ENCODE data around the gene MPPE1.

MPPE1 gene

DNA sequence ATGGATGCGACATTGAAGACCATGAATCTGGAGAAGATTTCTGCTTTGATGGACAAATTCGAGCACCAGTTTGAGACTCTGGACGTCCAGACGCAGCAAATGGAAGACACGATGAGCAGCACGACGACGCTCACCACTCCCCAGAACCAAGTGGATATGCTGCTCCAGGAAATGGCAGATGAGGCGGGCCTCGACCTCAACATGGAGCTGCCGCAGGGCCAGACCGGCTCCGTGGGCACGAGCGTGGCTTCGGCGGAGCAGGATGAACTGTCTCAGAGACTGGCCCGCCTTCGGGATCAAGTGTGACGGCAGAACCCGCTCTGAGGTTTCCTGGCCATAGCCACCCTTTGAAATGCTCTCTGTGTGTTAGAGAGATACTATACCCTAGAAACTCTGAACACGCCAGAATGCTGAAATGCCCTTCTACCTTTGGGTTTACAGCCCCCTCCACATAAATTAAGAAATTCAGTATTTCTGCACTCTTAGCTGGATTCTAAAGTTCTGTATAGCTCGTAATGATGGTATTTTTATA is 56.2 kb downstream of the MPPE1 start:
- TF ChIP-seq, protein P1, sequence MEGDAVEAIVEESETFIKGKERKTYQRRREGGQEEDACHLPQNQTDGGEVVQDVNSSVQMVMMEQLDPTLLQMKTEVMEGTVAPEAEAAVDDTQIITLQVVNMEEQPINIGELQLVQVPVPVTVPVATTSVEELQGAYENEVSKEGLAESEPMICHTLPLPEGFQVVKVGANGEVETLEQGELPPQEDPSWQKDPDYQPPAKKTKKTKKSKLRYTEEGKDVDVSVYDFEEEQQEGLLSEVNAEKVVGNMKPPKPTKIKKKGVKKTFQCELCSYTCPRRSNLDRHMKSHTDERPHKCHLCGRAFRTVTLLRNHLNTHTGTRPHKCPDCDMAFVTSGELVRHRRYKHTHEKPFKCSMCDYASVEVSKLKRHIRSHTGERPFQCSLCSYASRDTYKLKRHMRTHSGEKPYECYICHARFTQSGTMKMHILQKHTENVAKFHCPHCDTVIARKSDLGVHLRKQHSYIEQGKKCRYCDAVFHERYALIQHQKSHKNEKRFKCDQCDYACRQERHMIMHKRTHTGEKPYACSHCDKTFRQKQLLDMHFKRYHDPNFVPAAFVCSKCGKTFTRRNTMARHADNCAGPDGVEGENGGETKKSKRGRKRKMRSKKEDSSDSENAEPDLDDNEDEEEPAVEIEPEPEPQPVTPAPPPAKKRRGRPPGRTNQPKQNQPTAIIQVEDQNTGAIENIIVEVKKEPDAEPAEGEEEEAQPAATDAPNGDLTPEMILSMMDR (conservative IDR thresholded peaks at IDR 0.05; ENCODE audit: low read depth, low read length) = no peak
- peak; percentile 63 for DNase-seq (ENCODE audit: low read depth)

DNA sequence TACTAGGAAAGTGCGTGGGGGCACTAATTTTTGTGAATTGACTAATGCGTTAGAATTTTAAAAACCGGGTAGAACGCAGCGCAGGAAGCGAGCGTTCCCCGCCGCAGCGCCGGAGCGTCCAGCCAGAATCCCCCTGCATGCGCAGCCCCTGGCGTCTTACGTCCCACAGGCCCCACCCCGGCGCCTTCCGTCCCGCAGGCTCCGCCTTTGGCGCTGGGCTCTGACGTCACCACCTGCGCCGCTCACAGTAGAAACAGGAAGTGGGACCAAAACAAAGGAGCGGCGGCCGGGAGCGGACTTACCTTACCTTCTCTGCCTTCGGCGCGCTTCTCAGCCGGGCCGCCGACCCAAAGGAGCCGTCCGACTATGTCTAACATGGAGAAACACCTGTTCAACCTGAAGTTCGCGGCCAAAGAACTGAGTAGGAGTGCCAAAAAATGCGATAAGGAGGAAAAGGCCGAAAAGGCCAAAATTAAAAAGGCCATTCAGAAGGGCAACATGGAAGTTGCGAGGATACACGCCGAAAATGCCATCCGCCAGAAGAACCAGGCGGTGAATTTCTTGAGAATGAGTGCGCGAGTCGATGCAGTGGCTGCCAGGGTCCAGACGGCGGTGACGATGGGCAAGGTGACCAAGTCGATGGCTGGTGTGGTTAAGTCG is 56.8 kb downstream of the MPPE1 start, which contains the start of gene CHMP1B:
TSS of gene CHMP1B (plus strand) at position 268 of the 660 bp plus-strand sequence. CDS start at position 367, 99 bp downstream.
- H3K4me3 ChIP-seq (ENCODE audit: low read depth, low read length) = peak within 1 kb of the TSS; percentile 77
- TF ChIP-seq, protein P1 (conservative IDR thresholded peaks at IDR 0.05; ENCODE audit: low read depth, low read length) = no peak

More for the DNA sequence above, 56.2 kb downstream of the MPPE1 start:
- peak overlapping the region; percentile 77 for H3K4me3 ChIP-seq (ENCODE audit: low read depth, low read length)

DNA sequence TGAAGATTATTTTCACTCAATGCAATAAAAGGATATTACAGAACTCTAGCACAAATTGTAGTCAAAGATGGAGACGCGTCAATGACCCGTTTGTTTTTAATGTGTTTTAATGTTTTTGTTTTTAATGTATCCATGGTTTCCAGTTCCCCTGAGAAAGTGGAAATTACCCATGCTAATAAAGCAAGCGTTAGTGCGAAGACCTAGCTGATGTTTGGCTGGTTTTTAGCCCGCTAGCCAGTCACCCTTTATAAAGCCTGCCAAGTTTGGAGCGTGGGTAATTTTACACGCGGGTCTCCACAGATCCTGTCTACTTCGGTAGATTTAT is 57.3 kb downstream of the MPPE1 start:
- TF ChIP-seq, protein P1 (conservative IDR thresholded peaks at IDR 0.05; ENCODE audit: low read depth, low read length) = no peak

More for the DNA sequence above, 56.8 kb downstream of the MPPE1 start, which contains the start of gene CHMP1B:
- DNase-seq (ENCODE audit: low read depth) = peak; percentile 99

DNA sequence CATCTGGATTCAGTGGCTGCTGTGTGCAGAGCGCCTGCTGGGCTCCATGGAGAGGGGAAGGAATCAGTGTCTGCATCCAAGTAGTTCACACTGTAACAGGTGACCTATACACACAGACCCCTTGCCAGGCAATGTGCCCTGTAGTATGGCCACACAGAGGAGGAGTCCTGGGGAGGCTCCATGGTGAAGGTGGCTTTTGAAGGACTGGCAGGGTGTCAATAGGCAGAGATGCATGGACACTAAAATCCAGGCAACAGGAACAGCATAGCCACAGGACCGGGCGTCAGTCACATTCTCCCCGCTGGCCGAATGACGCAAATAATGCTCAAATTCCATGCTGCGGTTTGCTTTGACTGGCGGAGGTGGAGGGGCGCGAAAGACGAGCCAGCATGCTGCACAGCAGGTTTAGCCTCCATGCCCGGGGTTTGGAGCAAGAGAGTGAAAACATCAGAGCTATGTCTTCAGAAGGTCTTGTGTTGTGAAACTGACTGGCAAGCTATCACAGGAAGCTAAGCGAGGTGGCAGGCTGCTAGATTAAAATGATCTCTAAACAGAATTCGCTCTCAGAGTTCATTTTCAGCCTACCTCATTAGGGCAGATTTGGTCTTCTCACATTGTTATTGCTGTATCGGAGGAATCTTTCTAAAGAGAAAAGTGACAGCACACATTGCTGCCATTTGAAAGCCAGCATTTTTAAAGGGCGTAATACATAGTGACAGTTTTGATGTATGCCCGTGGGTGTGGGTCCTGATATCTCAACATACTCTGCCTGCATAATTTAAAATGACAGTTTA is 58.1 kb downstream of the MPPE1 start:
- peak overlapping the region; percentile 77 for H3K4me3 ChIP-seq (ENCODE audit: low read depth, low read length)
- peak; percentile 99 for DNase-seq (ENCODE audit: low read depth)
- TF ChIP-seq, protein P1 (conservative IDR thresholded peaks at IDR 0.05; ENCODE audit: low read depth, low read length) = peak; percentile 29

More for the DNA sequence above, 57.3 kb downstream of the MPPE1 start:
- DNase-seq (ENCODE audit: low read depth) = peak; percentile 85
- H3K4me3 ChIP-seq (ENCODE audit: low read depth, low read length) = peak overlapping the region; percentile 77

DNA sequence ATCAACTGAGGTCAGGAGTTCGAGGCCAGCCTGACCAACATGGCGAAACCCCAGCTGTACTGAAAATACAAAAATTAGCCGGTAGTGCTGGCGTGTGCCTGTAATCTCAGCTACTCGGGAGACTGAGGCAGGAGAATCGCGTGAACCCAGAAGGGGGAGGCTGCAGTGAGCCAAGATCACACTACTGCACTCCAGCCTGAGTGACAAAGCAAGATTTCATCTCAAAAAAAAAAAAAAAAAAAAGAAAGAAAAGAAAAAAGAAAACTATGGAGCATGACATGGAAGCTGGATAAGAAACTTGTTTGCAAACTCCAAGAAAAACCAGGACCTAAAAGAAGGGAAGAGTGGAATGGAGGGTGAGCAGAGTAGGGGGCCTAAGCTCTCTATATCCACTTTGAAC is 58.8 kb downstream of the MPPE1 start:
- DNase-seq (ENCODE audit: low read depth) = no peak
- TF ChIP-seq, protein P1 (conservative IDR thresholded peaks at IDR 0.05; ENCODE audit: low read depth, low read length) = no peak
- H3K4me3 ChIP-seq (ENCODE audit: low read depth, low read length) = no peak overlapping the region

DNA sequence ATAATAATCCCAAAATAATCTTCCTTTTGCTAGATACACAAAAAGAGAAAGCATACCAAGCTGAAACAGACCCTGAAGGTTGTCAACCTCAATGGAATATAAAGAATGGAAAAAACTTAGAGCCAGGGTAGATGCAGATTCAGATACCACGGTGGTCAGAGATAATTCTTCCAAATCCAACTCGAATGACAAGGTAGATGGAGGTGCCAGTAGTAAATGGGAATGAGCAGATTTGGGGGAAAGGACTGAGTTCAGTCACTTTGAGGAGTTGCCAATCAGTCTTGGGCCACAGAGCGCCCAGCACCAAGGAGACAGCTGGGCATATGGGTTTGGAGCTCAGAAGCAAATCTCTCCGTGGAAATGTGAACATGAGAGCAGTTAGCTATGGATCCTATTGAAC is 60.3 kb downstream of the MPPE1 start:
- TF ChIP-seq, protein P1 (conservative IDR thresholded peaks at IDR 0.05; ENCODE audit: low read depth, low read length) = no peak
- H3K4me3 ChIP-seq (ENCODE audit: low read depth, low read length) = no peak overlapping the region
- no peak for DNase-seq (ENCODE audit: low read depth)
